AG04449 (cell line): ENCODE data around the gene LCE2C.
"Not testable (repeated sequence)": the region's sequence is repeated elsewhere in the genome, so short reads cannot be mapped to it uniquely, and the experiment has no call there.

ENCODE experiments used
- CTCF ChIA-PET: fragments of 350-600 bp; formaldehyde crosslinking; extraction: SDS; loops from one replicate; lab custom pipeline; 2021; ENCODE audit warnings: antibody characterized with exemption; lab: Yijun Ruan, JAX
- POLR2A ChIA-PET: fragments of 400-600, 350-600 bp; formaldehyde crosslinking; extraction: SDS; loops from one replicate; lab custom pipeline; 2020; ENCODE audit warnings: antibody characterized with exemption, inconsistent platforms; lab: Yijun Ruan, JAX
- DNase-seq: peaks from one replicate; pipeline ENCODE4 v3.0.0-alpha.2; 2010; ENCODE audit warnings: low read depth, low spot score
- H3K4me3 ChIP-seq: 2 replicates; pipeline ENCODE4 v1.5.1; 2011; ENCODE audit warnings: low read depth, mild to moderate bottlenecking, control low read depth, low read length
- TF ChIP-seq, protein P1 (sequence below): IDR thresholded peaks from one replicate; pipeline ENCODE4 v1.5.1; 2011; ENCODE audit warnings: mild to moderate bottlenecking, moderate library complexity, low read length, control low read depth, inconsistent platforms; ENCODE audit not compliant: insufficient read depth; ENCODE audit errors: missing control alignments

Gene LCE2C

DNA sequence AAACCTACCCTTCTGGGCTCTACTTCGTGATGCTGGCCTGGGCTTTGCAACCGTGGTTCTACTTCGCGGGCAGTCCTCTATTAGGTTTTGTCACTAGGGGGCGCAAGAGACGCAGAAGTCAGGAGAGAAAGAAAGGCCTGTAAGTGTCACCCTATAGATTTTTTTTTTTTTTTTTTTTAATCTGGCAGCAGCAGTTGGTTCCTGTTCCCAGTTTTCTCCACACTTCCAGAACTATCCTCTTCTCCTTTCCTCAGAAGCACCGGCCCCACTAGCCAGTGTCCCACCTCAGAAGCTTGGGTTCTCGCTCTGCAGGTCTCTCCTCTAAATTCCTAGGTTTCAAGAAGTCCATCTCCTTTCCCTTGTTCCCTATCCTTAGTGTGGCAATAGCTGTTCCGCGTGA is 21.0 kb upstream of the LCE2C start:
- no peak for DNase-seq
- POLR2A ChIA-PET, result no interaction called here
- no peak overlapping the region for H3K4me3 ChIP-seq
- CTCF ChIA-PET, result interaction anchor here (0.6 to 3.9 kb wide), 20 partner anchors 11 to 698 kb away, joined by 3 to 22 read pairs (median 4); no protein-coding TSS in a partner anchor
- TF ChIP-seq, protein P1, sequence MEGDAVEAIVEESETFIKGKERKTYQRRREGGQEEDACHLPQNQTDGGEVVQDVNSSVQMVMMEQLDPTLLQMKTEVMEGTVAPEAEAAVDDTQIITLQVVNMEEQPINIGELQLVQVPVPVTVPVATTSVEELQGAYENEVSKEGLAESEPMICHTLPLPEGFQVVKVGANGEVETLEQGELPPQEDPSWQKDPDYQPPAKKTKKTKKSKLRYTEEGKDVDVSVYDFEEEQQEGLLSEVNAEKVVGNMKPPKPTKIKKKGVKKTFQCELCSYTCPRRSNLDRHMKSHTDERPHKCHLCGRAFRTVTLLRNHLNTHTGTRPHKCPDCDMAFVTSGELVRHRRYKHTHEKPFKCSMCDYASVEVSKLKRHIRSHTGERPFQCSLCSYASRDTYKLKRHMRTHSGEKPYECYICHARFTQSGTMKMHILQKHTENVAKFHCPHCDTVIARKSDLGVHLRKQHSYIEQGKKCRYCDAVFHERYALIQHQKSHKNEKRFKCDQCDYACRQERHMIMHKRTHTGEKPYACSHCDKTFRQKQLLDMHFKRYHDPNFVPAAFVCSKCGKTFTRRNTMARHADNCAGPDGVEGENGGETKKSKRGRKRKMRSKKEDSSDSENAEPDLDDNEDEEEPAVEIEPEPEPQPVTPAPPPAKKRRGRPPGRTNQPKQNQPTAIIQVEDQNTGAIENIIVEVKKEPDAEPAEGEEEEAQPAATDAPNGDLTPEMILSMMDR, result peak; percentile 59

DNA sequence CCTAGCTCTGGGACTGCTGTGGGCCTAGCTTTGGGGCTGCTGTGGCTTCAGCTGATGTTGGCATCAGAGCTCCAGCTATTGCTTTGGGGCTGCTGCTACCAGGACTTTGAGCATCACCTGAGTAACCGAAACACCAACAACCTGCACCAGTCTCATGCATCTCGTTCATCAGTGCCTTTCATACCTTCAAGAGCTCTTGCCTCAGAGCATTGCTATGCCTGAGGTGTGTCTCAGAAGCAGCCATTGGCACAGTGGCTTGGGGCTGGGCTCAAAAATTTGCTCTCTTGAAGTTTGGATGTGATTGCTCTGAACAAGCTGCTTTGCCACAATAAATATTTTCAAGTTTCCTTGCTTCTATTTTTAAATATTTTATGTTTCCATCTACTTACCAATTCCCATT is 18.6 kb upstream of the LCE2C start:
- H3K4me3 ChIP-seq, result no peak overlapping the region
- no peak for DNase-seq
- TF ChIP-seq, protein P1, result no peak
- ChIA-PET CTCF (interaction anchor here (2.4 kb wide), 1 partner anchor 214 kb away, joined by 7 read pairs; no protein-coding TSS in a partner anchor), POLR2A (no interaction called here)

DNA sequence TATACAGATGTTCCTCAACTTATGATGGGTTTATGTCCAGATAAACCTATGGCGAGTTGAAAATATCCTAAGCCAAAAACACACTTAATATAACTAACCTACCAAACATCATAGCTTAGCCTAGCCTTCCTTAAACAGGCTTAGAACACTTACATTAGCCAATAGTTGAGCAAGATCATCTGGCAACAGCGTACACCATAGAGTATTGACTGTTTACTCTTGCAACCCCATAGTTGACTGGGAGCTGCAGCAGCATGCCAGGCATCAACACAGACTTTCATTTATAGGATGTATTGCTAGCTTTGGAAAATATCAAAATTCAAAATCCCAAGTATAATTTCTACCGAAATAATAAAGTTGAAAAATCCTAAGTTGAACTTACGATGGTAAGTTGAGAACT is 17.4 kb upstream of the LCE2C start:
- ChIA-PET POLR2A (no interaction called here), CTCF (no interaction called here)
- no peak overlapping the region for H3K4me3 ChIP-seq
- DNase-seq, result no peak
- TF ChIP-seq, protein P1, result no peak

DNA sequence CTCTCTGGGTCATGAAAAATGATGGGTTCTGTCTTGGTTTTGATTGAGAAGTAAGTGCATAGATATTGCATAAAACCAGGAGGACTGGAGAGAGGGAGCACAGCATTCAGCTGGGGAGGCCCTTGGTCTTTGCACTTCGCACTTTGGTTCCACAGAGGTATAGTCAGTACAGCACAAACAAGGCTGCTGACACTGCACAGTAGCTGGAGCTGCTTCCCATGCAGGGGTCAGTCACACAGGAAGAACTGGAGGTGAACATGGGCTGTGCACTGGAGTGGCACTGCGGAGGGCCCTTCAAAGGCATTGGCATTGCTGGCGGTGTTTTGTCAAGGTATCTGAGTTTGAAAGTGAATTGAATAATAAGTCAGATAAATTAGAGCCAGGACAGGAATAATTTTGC is 16.4 kb upstream of the LCE2C start:
- CTCF ChIA-PET, result no interaction called here
- POLR2A ChIA-PET, result no interaction called here
- DNase-seq, result no peak
- no peak overlapping the region for H3K4me3 ChIP-seq
- TF ChIP-seq, protein P1, result no peak

DNA sequence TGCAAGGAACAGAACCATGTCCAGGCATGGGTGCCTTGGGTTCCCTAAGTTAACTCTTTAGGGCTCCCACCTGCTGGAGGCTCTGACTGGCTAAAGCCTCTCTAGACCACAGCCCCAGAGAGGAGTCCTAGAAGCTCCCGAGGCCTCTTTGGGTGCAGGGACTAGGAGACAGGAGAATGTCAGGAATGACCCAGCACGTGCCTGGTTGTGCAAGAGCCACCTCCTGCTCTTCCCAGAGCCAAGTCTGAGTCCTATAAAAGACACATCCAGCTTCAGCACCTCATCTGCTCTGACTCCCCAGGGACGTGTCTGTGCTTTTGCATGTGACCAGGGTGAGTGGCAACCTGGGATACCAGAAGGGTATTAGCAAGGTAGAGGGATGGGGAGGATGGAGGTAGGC is 12.0 kb upstream of the LCE2C start, which contains the start of gene LCE2D:
TSS of gene LCE2D (plus strand) at position 283 of the 400 bp plus-strand sequence. CDS start 726 bp downstream, outside the sequence.
- TF ChIP-seq, protein P1, result no peak

DNA sequence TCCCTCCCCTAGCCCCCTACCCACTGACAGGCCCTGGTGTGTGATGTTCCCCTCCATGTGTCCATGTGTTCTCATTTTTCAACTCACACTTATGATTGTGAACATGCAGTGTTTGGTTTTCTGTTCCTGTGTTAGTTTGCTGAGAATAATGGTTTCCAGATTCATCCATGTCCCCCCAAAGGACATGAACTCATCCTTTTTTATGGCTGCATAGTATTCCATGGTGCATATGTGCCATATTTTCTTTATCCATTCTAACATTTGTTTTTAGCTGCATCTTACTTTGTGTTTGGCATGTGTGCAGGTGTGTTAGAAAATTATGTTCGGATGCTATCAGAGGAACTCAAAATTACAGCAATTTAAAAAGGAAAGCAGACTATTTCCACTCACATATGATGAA is 8.9 kb upstream of the LCE2C start:
- CTCF ChIA-PET, result interaction anchor here (1.5 kb wide), 1 partner anchor 11 kb away, joined by 6 read pairs; no protein-coding TSS in a partner anchor

More for the DNA sequence above, 12.0 kb upstream of the LCE2C start, which contains the start of gene LCE2D:
- DNase-seq, result no peak
- ChIA-PET POLR2A (no interaction called here), CTCF (no interaction called here)
- no peak within 1 kb of the TSS for H3K4me3 ChIP-seq

DNA sequence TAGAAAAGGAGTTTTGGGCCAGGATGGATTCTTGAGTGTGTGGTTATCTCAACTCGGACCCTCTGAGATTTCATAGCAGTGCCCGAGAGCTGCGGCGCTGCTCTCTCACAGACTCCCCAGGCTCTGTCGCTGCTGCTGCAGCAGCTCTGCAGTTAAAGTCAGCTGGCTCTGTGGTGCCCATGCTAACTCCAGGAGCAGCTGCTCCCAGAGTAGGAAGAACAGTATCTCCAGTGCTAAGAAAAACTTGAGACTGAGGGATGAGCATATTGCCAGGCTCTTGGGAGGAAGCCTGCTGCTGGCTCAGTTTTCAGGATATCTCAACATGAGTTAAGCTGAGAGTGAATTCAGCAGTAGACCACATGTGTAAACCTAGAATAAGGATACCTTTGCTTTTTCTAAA is 7.4 kb upstream of the LCE2C start:
- POLR2A ChIA-PET, result no interaction called here
- CTCF ChIA-PET, result interaction anchor here (1.1 to 1.5 kb wide), 2 partner anchors 13 to 14 kb away, joined by 4 to 6 read pairs; no protein-coding TSS in a partner anchor
- TF ChIP-seq, protein P1, result no peak
- no peak for DNase-seq
- no peak overlapping the region for H3K4me3 ChIP-seq

More for the DNA sequence above, 8.9 kb upstream of the LCE2C start:
- DNase-seq, H3K4me3 ChIP-seq, POLR2A ChIA-PET: not testable (repeated sequence)
